WI38 (cell line): ENCODE results near the gene KIFC1.

Experiments
- H3K4me3 ChIP-seq: 2 replicates; pipeline ENCODE4 v1.5.1; 2011; ENCODE audit warnings: low read depth, mild to moderate bottlenecking, control low read depth, low read length
- CTCF ChIP-seq: IDR thresholded peaks from 2 replicates; pipeline ENCODE4 v1.5.1; 2012; ENCODE audit warnings: low read depth, mild to moderate bottlenecking, control low read depth, low read length

The KIFC1 gene

GRCh38 chr6:33429750-33430052 is 38.1 kb downstream of the KIFC1 start:
- TF ChIP-seq CTCF, result no peak
- H3K4me3 ChIP-seq, result no peak overlapping the region

GRCh38 chr6:33430334-33430733 is 38.7 kb downstream of the KIFC1 start:
- H3K4me3 ChIP-seq, result no peak overlapping the region
- no peak for TF ChIP-seq CTCF

GRCh38 chr6:33430991-33431879 is 39.6 kb downstream of the KIFC1 start:
- no peak overlapping the region for H3K4me3 ChIP-seq
- no peak for TF ChIP-seq CTCF

GRCh38 chr6:33431880-33432541 is 40.4 kb downstream of the KIFC1 start:
- no peak for TF ChIP-seq CTCF
- no peak overlapping the region for H3K4me3 ChIP-seq

GRCh38 chr6:33432546-33432945 is 40.9 kb downstream of the KIFC1 start:
- TF ChIP-seq CTCF, result no peak
- H3K4me3 ChIP-seq, result no peak overlapping the region

- no peak overlapping the region for H3K4me3 ChIP-seq
Measured at GRCh38 chr6:33433001-33433543, 41.4 kb downstream of the KIFC1 start.

More at GRCh38 chr6:33433001-33433543, 41.4 kb downstream of the KIFC1 start:
- no peak for TF ChIP-seq CTCF
